GM18517 (cell line): Measurements from ENCODE around the gene RBCK1.

Experiments used
- ATAC-seq: cut with Tn5 transposase; IDR thresholded peaks from one replicate; pipeline ENCODE4 v1.9.1; 2021; ENCODE audit warnings: mild to moderate bottlenecking, moderate library complexity; ENCODE audit not compliant: unreplicated experiment

RBCK1 gene

GRCh38 chr20:416950-417800 lies 9.1 kb downstream of the RBCK1 start:
- ATAC-seq = no peak

DNA sequence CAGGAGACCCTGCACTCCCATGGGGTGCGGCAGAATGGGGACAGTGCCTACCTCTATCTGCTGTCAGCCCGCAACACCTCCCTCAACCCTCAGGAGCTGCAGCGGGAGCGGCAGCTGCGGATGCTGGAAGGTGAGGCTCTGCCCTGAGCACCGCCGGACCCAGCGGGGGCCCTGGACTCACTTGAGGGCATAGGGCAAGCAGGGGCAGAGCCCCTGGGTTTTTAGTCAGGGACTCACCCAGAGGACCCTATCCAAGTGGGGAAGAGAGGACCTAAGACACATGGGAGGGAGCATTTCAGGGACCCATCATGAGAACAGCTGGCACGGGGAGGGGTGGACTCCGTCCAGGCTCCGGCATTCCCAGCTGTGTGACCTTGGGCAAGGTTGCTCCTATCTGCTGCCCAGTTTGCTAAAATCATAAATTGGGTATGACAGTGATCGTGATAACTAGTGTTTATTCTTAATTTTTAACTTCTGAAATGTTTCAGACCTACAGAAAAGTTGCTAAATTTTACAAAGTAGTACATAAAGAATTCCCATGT lies 9.8 kb downstream of the RBCK1 start:
- no peak for ATAC-seq

GRCh38 chr20:418858-419365 lies 10.8 kb downstream of the RBCK1 start:
- no peak for ATAC-seq

DNA sequence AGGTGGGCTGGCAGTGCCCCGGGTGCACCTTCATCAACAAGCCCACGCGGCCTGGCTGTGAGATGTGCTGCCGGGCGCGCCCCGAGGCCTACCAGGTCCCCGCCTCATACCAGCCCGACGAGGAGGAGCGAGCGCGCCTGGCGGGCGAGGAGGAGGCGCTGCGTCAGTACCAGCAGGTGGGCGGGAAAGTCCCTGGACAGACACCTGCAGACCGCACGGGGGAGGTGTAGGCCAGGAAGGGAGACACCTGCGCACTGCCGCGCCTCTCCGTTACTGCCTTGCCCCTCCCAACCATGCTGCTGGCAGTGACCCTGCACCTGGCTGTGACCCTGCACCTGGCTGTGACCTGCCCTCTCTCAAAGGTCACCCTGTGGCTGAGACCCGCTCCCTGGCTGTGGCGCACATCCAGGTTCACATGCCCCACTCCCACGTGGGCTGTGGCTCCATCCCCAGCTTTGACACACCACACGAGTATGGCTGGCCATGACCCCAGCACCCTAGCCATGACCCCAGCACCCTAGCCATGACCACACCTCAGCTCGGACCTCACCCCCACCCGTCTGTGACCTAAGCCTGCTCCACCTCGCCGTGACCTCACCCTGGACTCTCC lies 11.6 kb downstream of the RBCK1 start:
- ATAC-seq = no peak

DNA sequence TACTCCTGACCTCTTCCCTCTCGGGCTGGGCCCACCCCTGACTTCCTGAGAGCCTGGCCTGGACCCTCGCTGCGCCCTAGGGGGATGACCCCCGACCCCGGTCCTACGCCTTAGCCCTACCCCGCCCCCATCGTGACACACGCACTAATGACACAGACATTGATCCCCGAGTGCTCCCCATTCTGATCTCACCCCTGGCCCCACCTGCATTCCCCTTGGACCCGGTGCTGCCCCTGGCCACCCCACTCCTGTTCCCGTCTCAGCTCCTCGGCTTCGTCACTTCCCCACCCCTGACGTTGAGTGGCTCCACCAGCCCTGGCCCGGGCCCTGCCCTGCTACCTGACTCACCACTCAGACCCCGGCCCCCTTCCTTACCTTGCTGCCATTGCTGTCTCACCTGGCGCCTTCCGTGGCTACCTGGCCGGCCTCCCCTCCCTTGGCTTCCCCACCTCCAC lies 12.1 kb downstream of the RBCK1 start:
- no peak for ATAC-seq

- ATAC-seq = no peak
Observed at GRCh38 chr20:420721-421574, 12.8 kb downstream of the RBCK1 start.

DNA sequence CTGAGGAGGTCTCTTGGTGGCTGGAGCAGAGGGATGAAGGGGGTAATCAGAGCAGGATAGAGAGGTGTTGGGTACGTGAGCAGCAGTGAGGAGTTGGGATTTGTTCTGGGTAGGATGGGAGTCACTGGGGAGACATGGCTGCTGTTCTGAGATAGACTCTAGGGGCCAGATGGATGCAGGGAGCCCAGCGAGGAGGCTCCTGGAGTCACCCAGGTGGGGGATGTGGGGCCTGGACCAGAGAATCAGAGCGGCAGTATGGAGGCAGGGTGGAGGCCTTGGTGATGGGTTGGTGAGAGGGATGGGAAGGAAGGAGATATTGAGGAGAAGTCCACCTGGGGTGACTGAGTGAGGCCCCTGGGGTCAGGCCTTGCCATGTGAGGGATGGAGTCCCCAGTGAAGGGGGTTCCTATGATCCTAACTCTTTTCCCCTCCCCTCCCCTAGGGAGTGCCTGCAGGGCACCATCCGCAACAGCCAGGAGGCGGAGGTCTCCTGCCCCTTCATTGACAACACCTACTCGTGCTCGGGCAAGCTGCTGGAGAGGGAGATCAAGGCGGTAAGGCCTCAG lies 13.7 kb downstream of the RBCK1 start:
- ATAC-seq = no peak

DNA sequence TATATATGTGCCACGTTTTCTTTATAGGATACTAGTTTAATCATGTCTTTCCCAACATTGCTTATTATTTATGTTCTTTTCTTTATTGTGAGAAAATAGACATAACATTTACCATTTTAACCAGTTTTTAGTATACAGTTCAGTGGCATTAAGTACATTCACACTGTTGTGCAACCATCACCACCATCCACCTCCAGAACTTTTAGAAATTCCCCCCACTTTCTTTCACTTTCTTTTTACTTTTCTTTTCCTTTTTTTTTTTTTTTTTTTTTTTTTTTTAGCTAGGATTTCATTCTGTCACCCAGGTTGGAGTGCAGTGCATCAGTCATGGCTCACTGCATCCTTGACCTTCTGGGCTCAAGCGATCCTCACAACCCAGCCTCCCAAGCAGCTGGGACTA lies 18.5 kb downstream of the RBCK1 start:
- no peak for ATAC-seq

DNA sequence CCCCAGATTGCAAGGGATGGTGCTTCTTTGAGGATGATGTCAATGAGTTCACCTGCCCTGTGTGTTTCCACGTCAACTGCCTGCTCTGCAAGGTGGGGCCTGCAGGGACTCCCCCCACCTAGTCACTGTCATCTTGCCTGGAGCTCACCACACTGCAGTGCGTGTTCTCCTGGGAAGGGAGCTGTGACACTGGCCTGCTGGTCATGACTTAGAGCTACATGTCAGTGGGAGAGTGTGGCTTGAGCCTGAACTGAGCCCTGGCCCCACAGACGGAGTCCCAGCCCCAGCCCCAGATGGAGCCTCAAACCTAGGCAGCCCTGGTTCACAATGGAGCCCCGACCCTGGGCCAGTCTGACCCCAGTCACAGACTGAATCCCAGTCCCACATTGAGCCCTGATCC lies 19.3 kb downstream of the RBCK1 start:
- no peak for ATAC-seq

GRCh38 chr20:427849-428657 lies 20.0 kb downstream of the RBCK1 start:
- no peak for ATAC-seq

- ATAC-seq = no peak
Observed at GRCh38 chr20:428658-429200, 20.6 kb downstream of the RBCK1 start.

DNA sequence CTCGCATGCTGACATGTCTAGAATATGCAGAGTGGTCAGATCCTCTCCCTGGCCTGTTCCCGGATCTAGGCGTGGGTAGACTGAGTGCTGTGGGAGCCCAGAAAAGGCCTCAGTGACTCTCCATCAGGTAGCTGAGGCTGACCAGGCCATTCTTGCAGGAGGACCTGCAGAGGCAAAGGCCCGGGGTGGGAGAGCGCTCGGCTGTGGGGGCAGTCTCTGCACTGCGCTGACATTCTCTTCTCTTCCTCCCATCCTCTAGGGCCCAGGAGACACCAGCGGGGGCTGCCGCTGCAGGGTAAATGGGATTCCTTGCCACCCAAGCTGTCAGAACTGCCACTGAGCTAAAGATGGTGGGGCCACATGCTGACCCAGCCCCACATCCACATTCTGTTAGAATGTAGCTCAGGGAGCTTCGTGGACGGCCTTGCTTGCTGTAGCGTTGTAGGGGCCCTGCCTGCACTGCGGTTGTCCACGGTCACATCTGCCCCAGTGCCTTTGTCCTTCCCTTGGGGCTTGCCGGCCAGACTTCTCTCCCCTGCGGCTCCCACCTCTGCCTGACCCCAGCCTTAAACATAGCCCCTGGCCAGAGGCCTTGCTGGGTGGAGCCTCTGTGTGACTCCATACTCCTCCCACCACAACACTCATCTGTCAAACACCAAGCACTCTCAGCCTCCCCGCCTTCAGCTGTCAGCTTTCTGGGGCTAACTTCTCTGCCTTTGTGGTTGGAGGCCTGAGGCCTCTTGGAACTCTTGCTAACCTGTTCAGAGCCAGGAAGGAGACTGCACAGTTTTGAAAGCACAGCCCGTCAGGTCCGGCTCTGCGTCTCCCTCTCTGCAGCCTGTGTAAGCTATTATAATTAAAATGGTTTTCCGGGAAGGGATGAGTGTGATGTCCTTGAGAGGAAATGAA lies 22.2 kb downstream of the RBCK1 start:
- ATAC-seq = no peak

DNA sequence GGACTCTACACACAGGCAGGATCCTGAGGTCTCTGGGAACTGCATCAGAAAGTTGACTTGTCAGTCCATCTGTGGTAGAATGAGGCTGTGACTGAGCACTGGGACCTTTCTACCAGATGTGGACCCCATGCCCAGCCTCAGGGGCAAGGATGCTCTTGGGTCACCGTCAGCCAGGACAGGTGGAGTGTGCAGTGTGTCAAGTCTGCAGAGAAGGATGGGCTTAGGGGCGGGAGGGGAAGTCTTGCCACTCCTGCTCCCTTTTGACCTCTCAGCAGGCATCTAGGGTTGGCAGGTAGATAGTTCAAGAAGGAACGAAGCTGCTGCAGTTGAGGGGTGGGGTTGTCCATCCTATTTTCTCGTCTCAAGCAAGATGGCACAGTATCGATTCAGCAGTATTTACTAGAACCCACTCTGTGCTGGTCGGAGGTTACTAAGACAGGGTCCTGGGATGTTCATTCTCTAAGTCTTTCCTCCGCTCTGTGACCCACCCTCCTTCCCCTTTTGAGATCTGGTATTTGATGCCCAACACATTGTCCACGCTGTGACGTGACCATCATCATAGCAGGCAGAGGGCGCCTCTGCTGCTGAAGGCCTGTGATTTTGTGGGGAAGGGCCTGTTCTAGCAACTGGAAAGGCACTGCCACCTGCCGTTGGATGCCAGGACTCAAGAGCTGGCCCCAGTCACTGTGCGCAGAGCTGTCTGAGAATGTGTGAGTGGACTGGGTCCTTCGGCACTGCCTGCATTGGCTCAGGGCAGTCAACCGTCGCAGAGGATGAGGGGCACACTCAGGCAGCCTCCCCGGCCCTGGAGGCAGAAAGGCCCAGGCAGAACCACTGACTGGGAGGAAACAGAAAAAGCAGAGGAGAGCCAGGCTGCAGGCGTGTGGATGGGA lies 23.2 kb downstream of the RBCK1 start:
- no peak for ATAC-seq

DNA sequence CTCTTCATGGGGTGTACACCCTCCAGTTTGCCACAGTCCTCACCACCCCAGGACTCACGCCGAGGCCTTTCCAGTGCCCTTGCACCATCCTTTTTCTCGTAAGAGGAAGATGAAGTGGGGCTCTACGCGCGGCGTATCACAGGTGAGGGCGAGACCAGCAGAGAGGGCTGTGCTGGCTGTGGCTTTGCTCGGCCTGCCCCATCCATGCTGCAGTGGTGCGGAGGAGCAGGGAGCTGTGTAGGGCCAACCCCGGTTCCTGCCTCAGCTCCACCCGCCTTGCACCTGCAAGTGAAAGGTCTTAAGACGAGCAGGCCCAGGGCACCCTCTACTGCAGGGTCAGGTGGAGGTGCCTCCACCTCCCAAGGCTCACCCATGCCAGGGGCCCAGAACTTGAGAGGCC lies 24.1 kb downstream of the RBCK1 start:
- no peak for ATAC-seq

- ATAC-seq = no peak
Observed at GRCh38 chr20:432677-433299, 24.7 kb downstream of the RBCK1 start.

DNA sequence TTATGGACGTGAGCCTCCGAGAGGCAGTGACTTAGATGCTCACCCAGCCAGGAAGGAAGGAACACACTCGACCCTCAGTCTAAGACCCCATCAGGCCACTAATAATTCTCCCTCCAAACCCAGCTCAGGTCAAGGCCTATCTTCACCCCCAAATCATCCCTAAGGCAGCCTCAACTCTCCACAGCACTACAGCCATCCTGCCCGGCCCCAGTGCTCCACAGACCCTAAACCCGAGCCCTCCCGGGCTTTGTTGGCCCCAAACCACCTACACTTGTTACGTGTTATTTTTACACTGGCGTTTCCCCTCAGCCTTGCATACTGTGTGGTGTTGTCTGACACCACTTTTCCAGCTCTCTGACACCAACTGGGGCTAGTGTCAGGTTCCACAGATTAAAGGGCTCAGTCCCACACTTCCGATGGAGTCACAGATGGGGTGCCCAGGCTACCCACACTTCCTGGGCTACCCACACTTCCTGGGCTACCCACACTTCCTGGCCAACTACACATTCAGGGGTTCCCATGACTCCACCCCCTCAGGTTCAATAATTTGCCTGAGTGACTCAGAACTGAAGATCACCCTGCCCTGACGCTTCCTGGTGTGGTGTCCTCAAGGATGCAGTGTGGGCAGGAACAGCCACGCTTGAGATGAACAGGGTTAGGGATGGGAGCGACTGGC lies 25.3 kb downstream of the RBCK1 start:
- ATAC-seq = peak; percentile 85

DNA sequence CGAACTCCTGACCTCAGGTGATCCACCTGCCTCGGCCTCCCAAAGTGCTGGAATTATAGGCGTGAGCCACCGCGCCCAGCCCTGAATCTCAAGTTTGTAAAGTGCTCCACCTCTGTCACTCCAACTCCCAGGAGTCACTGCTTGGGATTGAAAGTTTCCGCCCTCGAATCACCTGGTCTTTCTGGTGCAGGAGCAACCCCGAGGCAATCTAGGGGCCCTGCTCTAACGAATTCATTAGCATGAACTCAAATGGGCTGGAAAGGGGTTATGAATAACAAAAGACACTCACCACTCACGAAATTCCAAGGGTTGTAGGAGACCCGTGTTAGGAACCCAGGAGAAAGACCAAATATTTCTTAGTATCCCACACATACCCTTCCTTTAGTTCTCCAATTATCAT lies 26.1 kb downstream of the RBCK1 start:
- no peak for ATAC-seq
